ENCODE results near the gene FSTL4. TPM values are rescaled to one million over a fixed set of nuclear protein-coding genes. Genes with fewer than 3 reads are reported as not detected.

The FSTL4 gene
- total RNA-seq, 1 experiment from 2014 or later: not detected

GRCh38 chr5:133531594-133531993, 80.7 kb downstream of the FSTL4 start:
- H3K9me3 ChIP-seq (ENCODE audit: insufficient read depth, low read depth): no peaks in the 10 kb centered on the region
- TF ChIP-seq EZH2 (IDR thresholded peaks at IDR 0.05; ENCODE audit: low read depth) (no peak), CTCF (conservative IDR thresholded peaks at IDR 0.05) (no peak)
- BruUV-seq (replicated peaks): no TSS peak
- no peak overlapping the region for H3K4me2 ChIP-seq
- no peaks in the 10 kb centered on the region for H3K79me2 ChIP-seq (ENCODE audit: low read depth)
- H3K4me1 ChIP-seq (replicated peaks; ENCODE audit: insufficient read depth): no peaks in the 10 kb centered on the region
- H3K27ac ChIP-seq: no peak overlapping the region
- H3K36me3 ChIP-seq (ENCODE audit: low read depth): no peaks in the 10 kb centered on the region
- ChIA-PET CTCF (no interaction called here), POLR2A (ENCODE audit: unreplicated experiment) (no interaction called here)
- no peaks in the 10 kb centered on the region for H3K9me2 ChIP-seq (ENCODE audit: insufficient read depth)
- no peak for DNase-seq
- no peaks in the 10 kb centered on the region for H3K27me3 ChIP-seq (ENCODE audit: insufficient read depth, low read depth)
- intact Hi-C loops (cut with micrococcal nuclease; ENCODE audit: unreplicated experiment): no loop called here
- H2AFZ ChIP-seq: no peak overlapping the region
- H3F3A ChIP-seq (ENCODE audit: insufficient read depth, low read depth): no peaks in the 10 kb centered on the region
- no peak overlapping the region for H3K4me3 ChIP-seq
- no peaks in the 10 kb centered on the region for H4K20me1 ChIP-seq (ENCODE audit: insufficient read depth)

- no peak for DNase-seq
- no peaks in the 10 kb centered on the region for H3K79me2 ChIP-seq (ENCODE audit: low read depth)
- no peaks in the 10 kb centered on the region for H3K9me2 ChIP-seq (ENCODE audit: insufficient read depth)
- H3K4me2 ChIP-seq: no peak overlapping the region
- H3K9me3 ChIP-seq (ENCODE audit: insufficient read depth, low read depth): no peaks in the 10 kb centered on the region
- no peaks in the 10 kb centered on the region for H4K20me1 ChIP-seq (ENCODE audit: insufficient read depth)
- no peaks in the 10 kb centered on the region for H3K4me1 ChIP-seq (replicated peaks; ENCODE audit: insufficient read depth)
- TF ChIP-seq EZH2 (IDR thresholded peaks at IDR 0.05; ENCODE audit: low read depth) (no peak), CTCF (conservative IDR thresholded peaks at IDR 0.05) (no peak)
- H3K27me3 ChIP-seq (ENCODE audit: insufficient read depth, low read depth): no peaks in the 10 kb centered on the region
- no TSS peak for BruUV-seq (replicated peaks)
- H2AFZ ChIP-seq: no peak overlapping the region
- intact Hi-C loops (cut with micrococcal nuclease; ENCODE audit: unreplicated experiment): no loop called here
- no peaks in the 10 kb centered on the region for H3K36me3 ChIP-seq (ENCODE audit: low read depth)
- H3K27ac ChIP-seq: no peak overlapping the region
- no peak overlapping the region for H3K4me3 ChIP-seq
- ChIA-PET CTCF (no interaction called here), POLR2A (ENCODE audit: unreplicated experiment) (no interaction called here)
- no peaks in the 10 kb centered on the region for H3F3A ChIP-seq (ENCODE audit: insufficient read depth, low read depth)
Observed at GRCh38 chr5:133531178-133531577, 81.2 kb downstream of the FSTL4 start.

- Histone ChIP-seq H3K4me1 (replicated peaks; ENCODE audit: insufficient read depth) (no peaks in the 10 kb centered on the region), H3K36me3 (ENCODE audit: low read depth) (no peaks in the 10 kb centered on the region), H3K27ac (no peak overlapping the region), H3K27me3 (ENCODE audit: insufficient read depth, low read depth) (no peaks in the 10 kb centered on the region), H3F3A (ENCODE audit: insufficient read depth, low read depth) (no peaks in the 10 kb centered on the region), H3K9me3 (ENCODE audit: insufficient read depth, low read depth) (no peaks in the 10 kb centered on the region), H3K4me2 (no peak overlapping the region), H2AFZ (no peak overlapping the region), H3K4me3 (no peak overlapping the region), H4K20me1 (ENCODE audit: insufficient read depth) (no peaks in the 10 kb centered on the region), H3K9me2 (ENCODE audit: insufficient read depth) (no peaks in the 10 kb centered on the region), H3K79me2 (ENCODE audit: low read depth) (no peaks in the 10 kb centered on the region)
- no TSS peak for BruUV-seq (replicated peaks)
- ChIA-PET CTCF (no interaction called here), POLR2A (ENCODE audit: unreplicated experiment) (no interaction called here)
- no peak for TF ChIP-seq CTCF (conservative IDR thresholded peaks at IDR 0.05)
- no peak for TF ChIP-seq EZH2 (IDR thresholded peaks at IDR 0.05; ENCODE audit: low read depth)
- DNase-seq: no peak
- intact Hi-C loops (cut with micrococcal nuclease; ENCODE audit: unreplicated experiment): no loop called here
Observed at GRCh38 chr5:133530270-133530669, 82.1 kb downstream of the FSTL4 start.
